ENCODE measurements around the gene AGBL5.
"Not testable (repeated sequence)": the region's sequence is repeated elsewhere in the genome, so short reads cannot be mapped to it uniquely, and the experiment has no call there.

AGBL5 gene

GRCh38 chr2:27091746-27092695 lies 40.6 kb downstream of the AGBL5 start:
- DNase-seq (ENCODE audit: low spot score) = no peak

DNA sequence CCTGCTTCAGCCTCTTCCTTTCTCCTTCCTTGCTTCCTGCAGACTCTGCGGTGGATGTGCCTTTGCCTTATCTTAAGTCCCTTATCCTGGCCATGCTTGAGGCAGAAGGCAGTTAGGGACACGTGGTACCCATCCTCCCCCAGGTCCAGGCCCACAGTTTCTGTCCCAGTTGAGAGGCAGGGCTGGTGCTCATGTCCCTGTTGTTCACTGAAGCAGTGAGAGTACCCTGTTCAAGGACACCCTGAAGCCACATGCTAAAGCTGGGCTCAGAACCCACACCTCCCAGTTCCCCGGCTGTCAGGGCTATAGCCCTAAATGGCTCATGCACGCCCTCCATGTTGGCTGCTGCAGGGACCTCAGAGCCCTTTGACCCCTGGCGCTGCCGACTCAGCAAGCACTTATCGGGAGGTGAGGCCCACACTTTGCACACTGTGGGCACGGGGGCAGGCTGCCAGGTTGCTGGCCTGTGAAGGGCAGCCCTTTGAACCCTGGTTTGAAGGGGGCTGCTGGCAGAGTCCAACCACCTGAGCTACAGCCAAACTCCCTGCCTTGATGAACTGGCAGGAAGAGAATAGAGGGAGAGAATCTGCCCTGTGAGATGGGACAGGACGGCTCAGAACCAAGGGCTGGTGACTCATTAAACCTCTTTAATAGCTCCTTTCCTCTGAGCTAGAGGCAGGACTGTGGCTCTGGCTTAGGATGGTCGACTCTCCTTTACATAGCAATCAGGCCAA lies 41.4 kb downstream of the AGBL5 start:
- DNase-seq (ENCODE audit: low spot score) = no peak

GRCh38 chr2:27093430-27094352 lies 42.2 kb downstream of the AGBL5 start:
- no peak for DNase-seq (ENCODE audit: low spot score)

GRCh38 chr2:27094353-27094984 lies 43.0 kb downstream of the AGBL5 start:
- DNase-seq (ENCODE audit: low spot score) = no peak

GRCh38 chr2:27095427-27095744 lies 43.9 kb downstream of the AGBL5 start:
- DNase-seq (ENCODE audit: low spot score) = no peak

DNA sequence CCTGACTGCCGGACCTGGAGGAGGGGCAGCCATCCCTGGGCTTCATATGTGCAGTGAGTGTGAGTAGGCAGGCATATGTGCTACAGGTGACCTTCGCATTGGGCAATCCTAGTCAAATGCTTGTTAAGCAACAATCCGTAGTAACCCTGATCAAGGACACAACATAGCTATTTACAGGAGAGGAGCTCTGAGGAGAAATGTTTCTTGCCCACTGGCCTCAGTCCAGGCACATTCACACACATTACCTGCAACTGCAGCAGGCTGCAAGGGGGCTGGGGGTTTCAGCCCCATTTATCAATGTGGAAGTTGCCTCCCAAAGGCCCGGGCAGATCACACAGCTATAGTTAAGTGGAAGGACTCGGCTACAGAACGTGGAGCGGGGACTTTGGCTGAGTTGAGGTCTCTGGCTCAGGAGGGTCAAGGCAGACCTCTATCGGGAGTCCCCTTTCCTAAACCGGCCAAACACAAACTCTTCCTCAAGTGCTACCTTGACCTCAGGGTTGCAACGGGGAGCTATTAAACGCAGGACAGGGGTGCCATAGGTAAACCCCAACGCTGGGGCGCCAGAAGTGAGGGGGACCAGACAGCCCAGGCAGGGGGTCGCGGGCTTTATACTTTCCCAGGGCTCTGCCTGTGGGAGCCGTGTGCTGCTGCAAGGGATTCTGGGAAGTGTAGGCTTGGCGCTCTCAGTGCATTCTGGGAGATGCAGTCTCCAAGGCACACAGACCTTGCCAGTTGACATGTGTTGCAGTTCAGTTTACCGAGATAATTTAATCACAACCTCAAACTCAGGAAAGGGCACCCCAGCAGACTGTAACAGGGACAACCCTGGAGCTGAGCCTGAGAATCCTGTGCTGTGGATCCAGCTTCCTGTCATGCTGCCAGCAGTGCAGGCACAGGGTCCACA lies 44.5 kb downstream of the AGBL5 start:
- DNase-seq (ENCODE audit: low spot score) = peak; percentile 73

DNA sequence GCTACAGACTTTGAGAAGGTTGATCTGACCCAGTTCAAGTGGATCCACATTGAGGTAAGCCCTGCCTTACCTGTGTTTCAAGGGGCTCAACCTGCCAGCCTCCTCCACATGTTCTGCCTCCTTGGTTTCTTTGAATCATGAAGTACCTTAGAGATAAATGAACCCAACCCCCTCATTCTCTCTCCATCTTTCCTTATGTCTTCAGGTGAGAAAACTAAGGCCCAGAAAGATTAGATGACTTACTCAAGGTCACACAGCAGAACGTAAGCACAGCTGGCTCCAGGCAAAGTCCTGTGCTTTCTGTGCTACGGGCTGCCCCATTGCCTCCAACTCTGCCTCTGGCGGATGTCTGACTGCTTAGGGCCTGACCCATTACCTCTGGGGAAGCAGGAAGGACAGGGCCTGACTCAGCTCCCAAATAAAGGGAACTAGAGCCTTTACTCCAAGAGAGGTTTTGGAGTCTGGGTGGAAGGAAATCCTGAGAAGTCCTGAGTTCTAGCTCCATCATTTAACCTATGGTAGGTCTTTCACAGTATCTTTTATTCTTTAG lies 45.4 kb downstream of the AGBL5 start:
- DNase-seq (ENCODE audit: low spot score) = no peak

DNA sequence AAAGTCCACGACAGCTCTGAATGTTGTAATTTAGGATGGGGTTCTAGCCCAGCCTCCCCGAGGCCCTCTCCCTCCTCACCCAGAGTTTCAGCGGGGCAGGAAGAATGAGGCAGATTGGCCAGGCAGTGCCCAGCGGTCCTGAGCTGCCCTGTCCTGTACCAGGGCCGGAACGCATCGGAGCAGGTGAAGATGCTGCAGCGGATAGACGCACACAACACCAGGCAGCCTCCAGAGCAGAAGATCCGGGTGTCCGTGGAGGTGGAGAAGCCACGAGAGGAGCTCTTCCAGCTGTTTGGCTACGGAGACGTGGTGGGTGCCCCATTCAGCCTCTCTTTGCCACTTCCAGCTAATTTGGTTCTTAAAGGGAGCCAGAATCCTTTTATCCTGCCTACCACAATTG lies 45.9 kb downstream of the AGBL5 start:
- DNase-seq (ENCODE audit: low spot score) = no peak

- DNase-seq (ENCODE audit: low spot score) = no peak
Observed at GRCh38 chr2:27099334-27099955, 48.0 kb downstream of the AGBL5 start.

DNA sequence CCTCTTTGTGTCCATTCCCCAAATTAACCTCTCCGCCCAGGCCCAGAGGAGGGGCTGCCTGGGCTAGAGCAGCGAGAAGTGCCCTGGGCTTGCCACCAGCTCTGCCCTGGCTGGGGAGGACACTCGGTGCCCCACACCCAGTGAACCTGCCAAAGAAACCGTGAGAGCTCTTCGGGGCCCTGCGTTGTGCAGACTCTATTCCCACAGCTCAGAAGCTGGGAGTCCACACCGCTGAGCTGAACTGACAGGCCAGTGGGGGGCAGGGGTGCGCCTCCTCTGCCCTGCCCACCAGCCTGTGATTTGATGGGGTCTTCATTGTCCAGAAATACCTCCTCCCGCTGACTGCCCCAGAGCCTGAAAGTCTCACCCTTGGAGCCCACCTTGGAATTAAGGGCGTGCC lies 48.6 kb downstream of the AGBL5 start:
- no peak for DNase-seq (ENCODE audit: low spot score)

GRCh38 chr2:27102329-27102728 lies 50.9 kb downstream of the AGBL5 start:
- DNase-seq (ENCODE audit: low spot score) = no peak

DNA sequence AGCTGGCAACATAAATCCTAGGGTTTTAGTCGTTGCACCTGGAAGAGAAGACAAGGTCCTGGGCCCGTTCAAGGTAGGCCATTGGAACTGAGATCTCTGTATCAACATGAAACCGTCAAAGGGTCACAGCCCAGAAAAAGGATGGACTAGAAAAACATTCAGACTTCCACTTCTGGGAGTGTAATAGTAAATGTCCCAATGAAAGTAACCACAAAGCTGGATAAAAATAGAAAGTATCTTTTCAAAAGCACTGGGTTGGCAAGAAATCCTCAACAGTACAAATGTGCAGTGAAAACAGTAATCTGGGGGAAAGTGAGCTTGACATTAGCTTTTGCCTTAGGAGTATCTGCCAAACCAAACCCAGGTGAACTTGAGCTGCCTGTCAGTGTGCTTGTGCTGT lies 54.5 kb downstream of the AGBL5 start:
- DNase-seq (ENCODE audit: low spot score) = no peak

- no peak for DNase-seq (ENCODE audit: low spot score)
Observed at GRCh38 chr2:27108221-27108620, 56.8 kb downstream of the AGBL5 start.

- no peak for DNase-seq (ENCODE audit: low spot score)
Observed at GRCh38 chr2:27109083-27109482, 57.6 kb downstream of the AGBL5 start.

DNA sequence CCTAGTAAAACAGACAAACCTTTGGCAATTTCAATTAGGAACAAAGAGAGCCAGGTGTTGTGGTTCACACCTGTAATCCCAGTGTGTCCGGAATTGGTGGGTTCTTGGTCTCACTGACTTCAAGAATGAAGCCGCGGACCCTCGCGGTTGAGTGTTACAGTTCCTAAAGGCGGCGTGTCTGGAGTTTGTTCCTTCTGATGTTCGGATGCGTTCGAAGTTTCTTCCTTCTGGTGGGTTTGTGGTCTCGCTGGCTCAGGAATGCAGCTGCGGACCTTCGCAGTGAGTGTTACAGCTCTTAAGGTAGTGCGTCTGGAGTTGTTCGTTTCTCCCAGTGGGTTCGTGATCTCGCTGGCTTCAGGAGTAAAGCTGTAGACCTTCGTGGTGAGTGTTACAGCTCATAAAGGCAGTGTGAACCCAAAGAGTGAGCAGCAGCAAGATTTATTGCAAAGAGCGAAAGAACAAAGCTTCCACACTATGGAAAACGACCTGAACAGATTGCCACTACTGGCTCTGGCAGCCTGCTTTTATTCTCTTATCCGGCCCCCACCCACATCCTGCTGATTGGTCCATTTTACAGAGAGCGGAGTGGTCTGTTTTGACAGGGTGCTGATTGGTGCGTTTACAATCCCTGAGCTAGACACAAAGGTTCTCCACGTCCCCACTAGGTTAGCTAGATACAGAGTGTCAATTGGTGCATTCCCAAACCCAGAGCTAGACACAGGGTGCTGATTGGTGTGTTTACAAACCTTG lies 59.3 kb downstream of the AGBL5 start:
- DNase-seq (ENCODE audit: low spot score) = not testable (repeated sequence)

- DNase-seq (ENCODE audit: low spot score) = not testable (repeated sequence)
Observed at GRCh38 chr2:27111392-27112078, 60.1 kb downstream of the AGBL5 start.

GRCh38 chr2:27115519-27115918 lies 64.1 kb downstream of the AGBL5 start:
- DNase-seq (ENCODE audit: low spot score) = no peak

DNA sequence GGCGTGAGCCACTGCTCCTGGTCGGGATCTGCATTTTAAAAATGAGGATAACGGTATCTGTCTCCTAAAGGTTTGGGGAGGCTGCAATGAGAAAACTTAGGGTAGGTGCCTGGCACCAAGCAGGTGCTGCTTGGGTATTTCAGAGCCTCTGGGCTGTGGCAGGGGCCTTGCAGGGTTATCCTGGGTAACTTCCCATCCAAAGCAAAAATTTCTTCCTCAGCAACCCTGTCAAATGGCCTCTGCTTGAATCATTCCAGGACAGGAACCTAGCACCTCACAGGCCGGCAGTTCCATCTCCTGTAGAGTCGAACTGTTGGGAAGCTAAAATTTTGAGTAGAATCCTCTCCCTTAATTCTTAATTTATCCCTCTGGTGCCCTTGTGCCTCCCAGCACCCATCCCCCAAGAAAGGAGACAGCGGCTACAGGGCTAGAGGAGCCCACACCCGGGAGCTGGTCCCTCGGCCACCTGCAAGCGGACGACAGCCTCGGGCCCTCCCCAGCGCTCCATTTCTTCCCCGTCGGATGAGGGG lies 66.6 kb downstream of the AGBL5 start:
- DNase-seq (ENCODE audit: low spot score) = no peak
